Urothelium cell line (cell line): Measurements from ENCODE around the gene KCNC1.
A peak's percentile ranks its signal among the peaks of the same experiment; 100 is the strongest.

Experiments
- DNase-seq: peaks from one replicate; pipeline ENCODE4 v3.0.0; 2011; ENCODE audit warnings: low spot score, mixed read lengths
- FAIRE-seq: peaks from 2 replicates; lab custom pipeline; 2011; peaks lifted over from hg19 to GRCh38; lab: Jason Lieb, UNC

KCNC1 gene

DNA sequence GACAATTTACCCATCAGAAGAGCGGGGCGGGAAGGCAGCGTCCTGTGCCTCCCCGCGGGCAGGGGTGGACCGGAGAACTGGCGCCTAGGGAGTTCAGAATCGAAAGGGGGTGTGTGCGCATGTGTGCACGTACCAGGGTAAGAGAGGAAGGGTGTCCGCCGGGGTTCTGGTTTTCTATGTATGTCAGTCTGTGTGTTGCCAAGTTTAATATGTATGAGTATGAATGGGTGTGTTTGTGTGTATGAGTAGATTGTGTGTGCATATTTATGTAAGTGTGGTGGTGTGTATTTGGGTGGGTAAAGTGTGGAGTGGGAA is 2.0 kb downstream of the KCNC1 start:
- FAIRE-seq: no peak
- DNase-seq: no peak

DNA sequence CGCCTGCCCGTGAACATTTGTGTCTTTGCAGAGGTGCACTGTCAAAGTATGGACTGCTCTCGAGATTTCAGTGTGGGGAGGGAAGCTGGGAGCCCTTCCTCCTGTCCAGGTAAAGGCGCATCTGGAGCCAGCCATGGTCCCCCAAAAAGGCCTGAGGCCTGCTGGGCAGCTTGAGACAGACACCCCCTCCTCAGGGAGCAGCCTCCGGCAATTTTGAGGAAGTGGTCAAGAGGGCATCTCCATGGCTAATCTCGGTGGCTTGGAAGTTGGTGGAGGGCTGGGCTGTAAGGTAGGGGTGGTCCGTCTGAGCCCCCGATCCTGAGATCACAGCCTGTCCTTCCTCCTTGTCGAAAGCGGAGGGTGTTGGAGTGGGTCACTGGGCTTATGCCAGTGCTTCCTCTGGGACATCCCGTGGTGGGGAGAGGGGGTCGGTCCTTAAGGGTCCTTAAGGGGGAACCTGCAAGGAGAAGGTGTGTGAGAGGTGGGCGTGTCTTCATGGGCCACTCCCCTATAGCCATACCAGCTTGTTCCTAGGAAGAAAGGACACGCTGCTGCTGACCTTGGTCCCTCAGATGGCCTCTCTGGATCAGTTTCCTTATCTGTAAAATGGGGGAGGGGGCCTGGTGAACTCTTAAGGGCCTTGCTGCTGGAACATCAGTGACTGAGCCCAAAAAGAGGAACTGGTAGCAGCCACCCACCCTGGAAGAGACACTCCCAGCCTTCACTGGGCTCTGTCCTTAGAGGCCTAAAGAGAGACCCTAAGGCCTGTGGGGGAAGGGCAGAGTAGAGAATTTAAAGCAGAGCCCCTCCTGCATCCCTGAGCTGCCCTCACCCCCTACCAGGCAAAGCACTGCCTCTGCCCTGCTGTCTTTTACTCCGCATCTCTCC is 2.6 kb downstream of the KCNC1 start:
- FAIRE-seq: no peak
- DNase-seq: no peak

DNA sequence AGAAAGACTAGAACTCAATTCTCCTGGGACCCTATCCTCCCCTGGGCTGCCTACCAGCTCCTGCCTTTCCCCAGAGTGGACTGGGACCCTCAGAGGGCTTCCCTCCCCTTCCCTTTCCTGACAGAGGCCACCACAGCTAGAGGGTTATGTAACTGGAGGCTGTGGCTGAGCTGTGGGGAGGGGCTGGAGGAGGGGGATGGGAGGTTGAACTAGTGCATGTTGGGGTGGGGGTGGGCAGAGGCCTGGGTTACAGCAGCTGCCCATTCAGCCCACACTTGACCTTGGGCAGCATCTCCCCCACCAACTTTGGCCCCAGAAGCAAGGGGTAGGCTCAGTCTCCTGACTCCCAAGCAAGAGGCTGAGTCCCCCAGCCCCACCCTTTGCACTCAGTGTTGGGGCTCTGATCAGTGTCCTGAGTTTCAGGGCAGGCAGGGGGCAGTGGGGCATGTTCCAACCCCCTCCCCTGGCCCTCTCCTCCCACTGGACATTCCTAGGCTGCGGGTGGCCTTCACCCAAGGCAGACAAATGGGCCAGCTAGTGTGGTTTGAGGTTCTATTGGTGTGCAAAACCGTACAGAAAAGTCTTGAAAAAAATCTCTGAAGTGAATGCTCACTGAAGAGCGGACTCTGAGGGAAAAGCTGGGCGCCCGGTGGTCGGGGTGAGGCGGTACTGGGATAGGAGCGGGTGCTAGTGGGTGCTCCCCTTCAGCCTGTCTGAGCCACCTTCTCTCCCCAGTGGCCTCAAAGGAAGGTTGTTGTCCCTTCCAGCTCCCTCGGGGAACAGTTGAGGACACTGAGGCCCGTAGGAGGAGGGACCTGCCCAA is 3.8 kb downstream of the KCNC1 start:
- FAIRE-seq (no peak), DNase-seq (no peak)

DNA sequence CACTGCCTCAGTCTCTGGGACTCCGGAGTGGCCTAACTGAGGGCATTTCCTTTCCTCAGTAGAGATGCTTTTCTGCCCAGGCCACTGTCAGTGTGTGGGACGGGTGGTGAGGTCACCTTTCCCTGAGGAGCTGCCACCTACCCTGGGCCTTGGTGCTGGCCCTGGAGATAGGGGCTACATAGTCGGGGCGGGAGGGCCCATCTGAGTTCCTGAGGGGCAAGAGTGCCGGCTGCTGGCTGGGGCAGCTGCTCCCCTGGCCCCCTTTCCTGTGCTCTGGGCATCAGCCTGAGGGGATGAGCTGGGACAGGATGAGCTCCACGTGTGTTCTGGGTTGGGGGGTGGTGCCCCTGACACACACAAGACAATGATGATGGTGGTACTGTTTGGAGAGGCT is 5.4 kb downstream of the KCNC1 start:
- DNase-seq: no peak
- no peak for FAIRE-seq

DNA sequence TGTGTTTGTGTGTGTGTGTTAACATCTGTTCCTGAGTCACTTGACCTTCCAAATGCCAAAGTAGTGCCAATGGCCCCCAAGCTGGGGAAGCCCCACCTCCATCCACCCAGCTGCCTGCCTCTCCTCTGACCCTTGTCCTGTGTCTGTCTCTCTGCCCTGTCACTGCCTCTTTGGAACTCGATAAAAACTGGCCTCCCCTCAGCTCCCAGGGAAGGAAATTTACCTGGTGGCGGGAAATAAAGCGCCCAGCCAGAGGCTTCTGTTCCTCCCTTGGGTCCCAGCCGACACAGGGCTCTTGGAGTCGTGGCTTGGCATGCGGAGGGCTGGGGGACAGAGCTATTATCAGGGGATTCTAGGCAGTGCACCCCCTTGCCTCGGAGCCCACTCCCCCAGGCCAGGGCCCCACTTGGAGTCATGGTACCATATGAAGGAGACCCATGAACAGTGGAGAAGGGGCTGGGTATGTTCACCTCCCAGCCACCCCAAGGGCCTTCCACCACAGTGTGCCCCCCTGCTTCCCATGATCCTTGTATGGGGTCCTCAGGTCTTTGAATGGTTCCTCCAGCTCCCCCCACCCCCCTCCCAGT is 6.2 kb downstream of the KCNC1 start:
- no peak for FAIRE-seq
- no peak for DNase-seq

DNA sequence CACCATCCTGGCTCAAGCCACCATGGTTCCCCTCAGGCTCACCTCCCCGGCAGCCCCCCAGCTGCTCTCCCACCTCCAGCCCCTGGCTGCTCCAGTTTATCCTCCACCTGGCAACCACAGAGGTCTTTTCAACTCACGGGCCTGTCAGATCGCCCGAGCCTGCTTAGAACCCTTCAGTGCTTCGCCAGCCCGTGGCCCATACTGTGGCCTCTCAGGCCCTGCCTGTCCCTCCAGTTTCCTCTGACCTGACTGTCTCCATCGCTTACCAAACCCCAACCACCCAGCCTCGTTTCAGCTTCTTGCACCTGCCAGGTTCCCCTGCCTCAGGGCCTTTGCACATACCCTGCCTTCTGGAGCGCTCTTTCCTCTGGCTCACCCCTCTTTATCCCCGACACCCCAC is 6.9 kb downstream of the KCNC1 start:
- FAIRE-seq: no peak
- DNase-seq: no peak

DNA sequence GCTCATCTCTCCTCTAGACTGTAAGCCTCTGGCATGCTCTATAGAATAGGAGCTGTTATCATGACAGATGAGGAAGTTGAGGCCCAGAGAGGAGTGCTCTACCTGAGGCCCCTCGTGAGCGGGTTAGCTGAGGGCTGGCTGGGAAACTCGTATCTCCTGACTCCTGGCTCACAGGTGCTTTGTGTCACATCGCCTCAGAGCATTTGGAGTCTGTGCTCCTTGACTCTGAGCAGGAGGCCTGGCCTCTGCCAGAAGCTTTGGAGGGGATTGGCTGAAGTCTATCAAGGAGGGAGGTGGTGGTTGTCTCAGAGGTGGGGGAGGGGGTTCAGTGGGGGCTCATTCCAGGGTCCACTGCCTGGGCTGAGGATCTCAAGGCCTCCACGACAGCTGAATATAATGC is 7.4 kb downstream of the KCNC1 start:
- DNase-seq (no peak), FAIRE-seq (no peak)

DNA sequence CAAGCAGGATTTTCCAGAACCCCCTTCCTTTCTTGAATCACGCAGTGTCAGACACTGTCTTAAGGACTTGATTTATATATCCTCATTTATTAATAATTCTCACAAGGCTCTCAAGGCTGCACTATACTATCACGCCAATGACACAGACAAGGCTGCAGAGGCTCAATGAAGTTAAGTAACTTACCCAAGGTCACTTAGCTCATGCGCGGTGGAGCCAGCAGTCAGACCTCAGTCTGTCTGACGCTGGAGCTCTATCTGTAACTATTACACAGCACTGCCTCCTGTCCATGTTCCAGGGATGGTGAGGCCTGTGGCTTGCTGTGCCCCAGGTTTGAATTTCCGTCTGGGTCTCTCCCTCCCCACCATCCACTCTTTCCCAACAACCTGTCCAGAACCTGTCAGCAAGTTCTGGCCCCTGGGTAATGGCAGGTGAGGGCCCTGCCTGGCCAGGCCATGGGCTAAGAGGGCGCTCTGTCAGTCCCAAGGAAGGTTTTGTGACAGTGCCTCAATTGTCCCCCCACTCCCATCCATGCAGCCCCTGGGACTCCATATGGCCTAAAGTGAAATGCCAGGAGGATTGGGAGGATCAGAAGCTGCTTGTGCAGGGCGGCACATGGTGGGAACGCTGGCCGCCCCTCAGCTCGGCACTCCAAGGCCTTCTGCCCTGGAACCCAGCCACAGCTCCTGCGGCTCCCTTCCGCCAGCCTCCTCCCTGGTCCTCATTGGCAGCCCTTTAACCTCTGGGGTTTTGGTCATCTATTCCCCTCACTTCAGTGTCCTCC is 8.6 kb downstream of the KCNC1 start:
- DNase-seq: no peak
- FAIRE-seq: no peak

DNA sequence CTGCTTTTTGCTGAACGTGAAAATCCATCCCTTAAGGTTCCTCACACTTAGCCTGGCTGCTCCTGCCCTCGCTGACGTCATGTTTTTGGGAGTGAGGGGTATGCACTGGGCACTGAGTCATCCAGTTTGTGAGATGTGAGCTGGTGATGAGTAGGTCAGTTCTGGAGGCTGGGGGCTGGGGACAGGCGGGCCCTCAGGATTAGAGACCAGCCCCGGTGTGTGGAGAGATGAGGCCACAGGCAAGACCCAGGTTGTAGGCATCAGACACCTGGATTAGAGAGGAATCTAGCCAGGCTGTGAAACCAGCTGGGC is 9.2 kb downstream of the KCNC1 start:
- FAIRE-seq (peak; percentile 13), DNase-seq (peak; percentile 78)

DNA sequence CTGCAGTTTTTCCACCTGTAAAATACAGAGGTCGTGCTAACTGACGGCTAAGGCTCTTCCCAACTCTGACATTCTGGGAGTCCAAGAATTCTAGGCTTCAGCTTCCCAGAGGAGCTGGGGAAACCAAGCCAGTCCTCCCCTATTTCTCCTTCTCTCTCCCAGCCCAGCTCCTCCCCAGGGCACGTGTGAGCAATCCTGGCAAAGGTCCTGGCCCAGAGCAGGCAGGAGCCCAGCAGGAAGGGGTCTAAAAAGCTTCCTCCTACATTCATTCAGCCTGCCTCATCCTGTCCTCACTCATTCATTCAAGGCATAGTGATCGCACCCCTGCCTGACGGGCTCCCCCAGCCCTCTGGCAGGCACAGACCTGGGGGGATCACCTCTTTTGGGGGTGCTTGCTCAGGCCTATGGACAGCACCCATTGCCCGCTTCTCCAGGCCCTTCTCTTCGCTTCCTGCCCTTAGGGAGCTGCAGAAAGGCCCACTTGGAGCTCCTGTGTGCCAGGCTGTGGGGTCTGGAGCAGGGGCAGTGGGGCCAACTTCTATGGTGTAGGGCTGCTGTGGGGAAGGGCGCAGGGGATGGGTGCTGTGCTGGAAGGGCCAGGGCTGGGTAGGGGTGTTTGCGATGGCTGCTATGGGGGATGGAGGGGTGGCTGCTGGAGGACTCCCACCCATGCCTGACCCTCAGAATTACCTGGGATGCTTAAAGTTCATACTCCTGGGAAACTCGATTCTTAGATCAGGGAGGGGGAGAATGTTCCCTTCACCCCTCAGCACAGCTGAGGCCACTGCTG is 9.8 kb downstream of the KCNC1 start:
- peak; percentile 44 for DNase-seq
- no peak for FAIRE-seq

DNA sequence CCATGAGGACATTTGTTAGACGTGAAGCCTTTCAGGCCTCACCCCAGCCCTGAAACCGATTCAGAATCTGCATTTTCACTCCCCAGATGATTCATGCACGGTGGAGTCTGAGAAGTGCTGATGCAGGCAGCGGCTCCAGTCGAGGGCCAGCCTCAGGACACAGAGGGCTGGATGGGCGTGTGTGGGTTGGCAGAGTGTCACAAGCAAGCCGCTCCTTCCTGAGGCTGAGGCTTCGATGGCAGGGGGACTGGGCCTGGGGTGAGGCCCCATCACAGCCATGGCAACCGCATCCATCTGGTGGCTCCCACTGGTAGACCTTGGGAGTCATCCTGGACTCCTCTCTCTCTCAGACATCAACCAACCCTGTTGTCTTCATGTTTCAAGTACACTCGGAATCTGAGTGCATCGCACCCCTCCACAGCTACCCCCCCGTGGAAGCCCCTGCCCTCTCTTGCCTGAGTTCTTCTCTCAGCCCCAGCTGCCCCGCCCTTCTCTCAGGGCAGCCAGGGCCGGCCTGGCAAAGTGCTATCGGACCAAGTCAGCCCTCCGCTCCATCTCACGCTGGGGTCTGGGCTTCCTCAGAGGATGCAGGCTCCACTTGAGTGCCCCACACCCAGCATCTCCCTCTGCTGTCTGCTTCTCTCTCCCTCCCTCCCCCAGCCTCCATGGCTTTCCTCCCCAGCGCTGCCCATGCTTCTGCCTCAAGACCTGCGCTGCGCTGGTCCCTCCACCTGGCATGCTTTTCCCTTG is 10.6 kb downstream of the KCNC1 start:
- FAIRE-seq (no peak), DNase-seq (no peak)

DNA sequence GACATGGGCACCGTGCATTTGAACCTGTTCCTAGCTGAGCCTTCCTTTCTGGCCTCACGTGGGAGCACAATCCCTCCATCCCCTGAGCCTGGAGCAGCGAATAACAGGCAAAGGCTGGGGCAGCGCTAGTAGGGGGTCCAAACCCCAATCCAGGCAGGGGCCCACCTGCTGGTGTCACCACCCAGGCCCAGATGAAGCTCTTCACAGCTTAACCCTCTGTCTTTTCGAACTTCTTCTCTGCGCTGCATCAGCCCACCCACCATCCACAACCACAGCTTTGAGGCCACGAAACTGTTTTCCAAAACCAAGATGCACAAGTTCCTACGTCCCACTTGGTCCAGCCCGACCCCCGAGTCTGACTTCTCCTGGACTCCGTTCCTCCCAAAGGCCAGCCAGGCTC is 11.5 kb downstream of the KCNC1 start:
- FAIRE-seq (no peak), DNase-seq (no peak)

DNA sequence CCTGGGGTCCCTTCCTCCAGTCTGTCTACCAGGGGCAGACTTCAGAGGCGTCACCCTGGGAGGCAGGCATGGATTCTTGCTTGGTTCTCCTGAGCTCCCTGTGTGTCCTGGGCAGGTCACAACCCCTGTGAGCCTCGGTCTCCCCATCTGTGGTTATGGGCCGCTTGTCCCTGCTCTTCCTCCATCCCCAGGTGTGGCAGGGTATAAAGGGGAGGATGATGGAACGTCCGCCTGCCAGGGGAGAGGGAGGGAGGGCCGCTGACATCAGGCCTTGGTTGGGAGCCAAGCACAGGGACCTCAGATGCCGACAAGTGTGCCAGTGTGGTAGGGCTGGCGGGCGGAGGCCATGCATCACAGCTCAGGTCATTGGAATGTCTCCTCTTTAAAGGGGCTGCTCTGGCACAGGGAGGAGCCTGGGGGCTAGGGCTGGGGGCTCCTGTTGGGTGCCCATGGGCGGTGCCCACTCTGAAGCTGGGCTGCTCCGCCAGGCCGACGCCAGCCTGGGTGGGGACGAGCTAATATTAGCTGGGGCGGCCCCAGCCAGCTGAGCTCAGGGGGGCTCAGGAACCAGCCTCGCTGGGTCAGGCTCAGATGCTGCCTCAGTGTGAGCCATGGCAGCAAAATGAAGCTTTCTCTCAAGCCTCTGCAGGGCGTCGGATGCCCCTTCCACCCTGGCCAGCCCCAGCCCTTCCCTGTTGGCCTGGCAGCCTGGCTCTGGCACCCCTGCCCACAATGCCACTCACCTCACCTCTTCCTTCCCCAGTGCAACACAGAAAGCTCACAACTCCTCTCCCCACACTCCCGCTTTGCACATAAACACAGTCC is 12.8 kb downstream of the KCNC1 start:
- peak; percentile 80 for DNase-seq
- peak; percentile 59 for FAIRE-seq

DNA sequence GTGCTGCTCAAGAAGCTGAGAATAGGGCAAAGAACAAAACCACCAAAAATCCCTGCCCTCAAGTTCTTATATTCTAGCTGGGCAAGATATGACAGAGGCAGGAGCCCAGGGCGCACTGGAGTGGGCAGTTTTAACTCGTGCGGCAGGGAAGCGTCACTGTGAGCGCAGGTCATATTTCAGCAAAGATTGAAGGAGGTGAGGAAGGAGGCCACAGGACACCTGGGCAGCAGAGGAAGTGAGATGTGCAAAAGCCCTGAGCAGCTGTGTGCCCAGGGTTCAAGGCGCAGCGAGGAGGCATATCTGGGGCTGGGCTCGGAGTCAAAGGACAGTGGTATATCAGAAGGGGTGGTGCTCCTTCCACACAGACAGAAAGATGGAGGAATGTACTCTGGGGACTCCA is 13.5 kb downstream of the KCNC1 start:
- DNase-seq (no peak), FAIRE-seq (no peak)

DNA sequence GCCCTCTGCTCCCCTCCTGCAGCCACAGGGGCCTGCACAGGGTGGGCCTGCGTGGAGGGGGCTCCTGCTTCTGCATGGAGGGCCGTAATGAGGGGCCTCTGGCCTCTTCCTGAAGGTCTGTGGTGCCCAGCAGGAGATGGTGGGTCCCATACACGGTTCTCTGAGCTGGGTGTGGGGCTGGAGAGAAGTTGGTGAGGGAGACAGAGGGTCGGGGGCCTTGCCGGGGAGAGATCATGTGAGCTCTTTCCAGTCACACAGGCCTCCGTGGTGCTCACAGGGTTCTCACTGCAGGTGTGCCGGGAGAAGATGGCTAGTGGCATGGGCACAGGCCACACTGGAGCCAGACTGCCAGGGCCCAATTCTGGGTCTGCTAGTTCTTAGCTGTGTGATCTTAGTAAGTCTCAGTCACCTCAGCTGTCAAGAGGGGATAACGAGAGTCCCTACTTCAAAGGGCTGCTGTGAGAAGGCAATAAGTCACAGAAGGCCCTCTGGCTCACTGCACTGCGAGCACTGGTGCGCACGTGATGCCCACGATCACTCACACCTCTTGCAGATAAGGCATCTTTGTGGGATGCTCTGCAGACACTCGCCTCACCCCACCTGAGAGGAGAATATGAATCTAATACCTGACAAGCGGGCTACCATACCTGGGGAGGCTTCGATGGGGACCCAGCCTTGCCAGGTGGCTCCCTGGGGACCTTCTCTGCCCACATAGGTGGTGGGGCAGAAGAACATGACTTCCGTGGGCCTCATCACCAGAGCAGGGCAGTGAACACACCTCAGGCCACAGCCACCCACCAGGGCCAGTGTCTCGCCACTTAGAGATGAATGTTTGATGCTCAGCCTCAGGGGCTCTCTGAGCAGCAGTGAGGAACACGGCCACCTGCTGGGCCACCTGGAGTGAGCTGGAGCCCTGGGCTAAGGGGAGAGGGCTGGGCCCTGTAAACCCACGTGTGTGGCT is 14.5 kb downstream of the KCNC1 start:
- FAIRE-seq (no peak), DNase-seq (no peak)

DNA sequence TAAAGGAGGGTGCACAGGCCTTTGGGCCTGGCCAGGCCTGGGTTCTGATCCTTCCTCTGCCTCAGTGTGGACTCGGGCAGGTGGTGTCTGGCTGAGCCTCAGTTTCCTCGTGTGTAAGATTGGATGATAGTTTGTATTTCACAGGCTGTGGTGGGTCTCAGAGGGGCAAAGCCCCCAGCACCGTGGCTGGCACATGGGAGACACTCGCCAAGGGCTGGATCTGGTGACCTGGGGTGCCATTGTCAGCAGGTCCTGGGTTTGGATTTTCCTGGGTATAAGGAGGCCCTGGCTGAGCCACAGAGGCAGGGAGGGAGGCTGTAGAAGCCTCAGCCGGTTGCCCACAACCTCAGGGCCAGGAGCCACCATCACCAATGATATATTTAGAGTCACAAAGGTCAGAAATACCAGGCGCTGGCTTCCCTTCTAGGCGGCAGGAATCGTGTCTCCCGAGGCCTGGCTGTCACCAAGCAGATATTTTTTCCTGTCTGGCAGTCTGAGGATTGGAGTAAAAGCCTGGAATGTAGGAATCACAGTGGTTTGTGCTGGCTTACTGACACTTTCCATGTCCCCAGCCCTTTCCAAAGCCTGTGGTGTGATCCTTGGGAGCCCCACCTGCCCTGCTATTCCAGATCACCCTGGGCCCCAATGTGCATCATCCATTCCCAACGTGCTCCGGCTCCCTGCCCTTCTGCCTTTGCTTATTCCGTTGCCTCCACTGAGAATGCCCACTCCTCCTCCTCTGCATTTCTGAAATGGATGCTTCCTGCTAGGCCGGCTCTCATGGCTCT is 15.6 kb downstream of the KCNC1 start:
- FAIRE-seq: no peak

DNA sequence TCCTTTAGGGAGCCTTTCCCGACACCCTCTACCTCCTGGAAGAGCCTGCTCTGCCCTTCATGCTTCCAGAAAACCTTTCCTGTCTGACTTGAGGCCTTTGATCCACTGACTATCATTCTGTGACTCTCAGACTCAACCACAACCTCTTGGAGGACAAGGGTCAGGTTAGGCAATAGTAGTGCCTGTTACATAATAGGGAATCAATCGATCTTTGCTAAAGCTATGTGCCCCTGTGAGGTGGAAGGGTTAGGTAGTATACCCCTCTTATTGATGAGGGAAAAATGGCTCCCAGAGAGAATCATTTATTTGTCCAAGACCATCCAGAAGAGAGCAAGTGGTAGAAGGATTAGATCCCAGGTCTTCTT is 16.2 kb downstream of the KCNC1 start:
- FAIRE-seq: no peak
- DNase-seq: no peak

More for the DNA sequence above, 15.6 kb downstream of the KCNC1 start:
- no peak for DNase-seq
